Skin of body (tissue), 2 donors: ENCODE results near the gene ASPHD2. TPM values are rescaled to one million over a fixed set of nuclear protein-coding genes. Genes with fewer than 3 reads are reported as not detected.

Experiments used
- DNase-seq: peaks from one replicate; lab custom pipeline; 2025; lab: John Stamatoyannopoulos, UW
- total RNA-seq: library from RNA; depleted of rRNA; stranded (reverse); fragments of >200 nt; gene quantifications from one replicate; pipeline ENCODE4 v1.2.3, GENCODE V29; 2014

Gene ASPHD2
- total RNA-seq, 1 donor from 2014 or later = 0.89 TPM

- DNase-seq = no peak
Measured at GRCh38 chr22:26445577-26446275, 16.7 kb downstream of the ASPHD2 start.

GRCh38 chr22:26446808-26447515 lies 17.9 kb downstream of the ASPHD2 start:
- no peak for DNase-seq

- no peak for DNase-seq
Measured at GRCh38 chr22:26447584-26448329, 18.7 kb downstream of the ASPHD2 start.

DNA sequence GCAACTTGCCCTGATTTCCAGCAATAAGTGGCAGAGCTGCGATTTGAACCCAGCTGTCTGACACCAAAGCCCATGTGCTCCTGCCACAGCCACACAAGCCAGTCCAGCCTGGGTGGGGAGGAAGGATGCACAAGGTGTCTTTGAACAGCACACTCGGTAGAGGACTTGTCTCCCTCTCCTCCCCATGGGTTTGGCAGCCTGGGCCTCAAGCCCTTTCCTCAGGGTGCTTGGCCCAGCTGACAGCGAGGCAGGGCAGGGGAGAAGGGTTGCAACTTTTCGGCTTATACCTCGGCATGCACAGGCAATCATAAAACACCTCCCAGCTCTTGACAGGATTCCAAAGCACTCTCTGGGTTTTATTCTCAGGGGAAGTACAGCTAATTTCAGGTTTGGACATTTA lies 19.3 kb downstream of the ASPHD2 start:
- DNase-seq = no peak

- no peak for DNase-seq
Measured at GRCh38 chr22:26448941-26449340, 19.9 kb downstream of the ASPHD2 start.

- DNase-seq = no peak
Measured at GRCh38 chr22:26450453-26451185, 21.6 kb downstream of the ASPHD2 start.

- no peak for DNase-seq
Measured at GRCh38 chr22:26452236-26453016, 23.4 kb downstream of the ASPHD2 start.

GRCh38 chr22:26453216-26453615 lies 24.2 kb downstream of the ASPHD2 start:
- DNase-seq = no peak

DNA sequence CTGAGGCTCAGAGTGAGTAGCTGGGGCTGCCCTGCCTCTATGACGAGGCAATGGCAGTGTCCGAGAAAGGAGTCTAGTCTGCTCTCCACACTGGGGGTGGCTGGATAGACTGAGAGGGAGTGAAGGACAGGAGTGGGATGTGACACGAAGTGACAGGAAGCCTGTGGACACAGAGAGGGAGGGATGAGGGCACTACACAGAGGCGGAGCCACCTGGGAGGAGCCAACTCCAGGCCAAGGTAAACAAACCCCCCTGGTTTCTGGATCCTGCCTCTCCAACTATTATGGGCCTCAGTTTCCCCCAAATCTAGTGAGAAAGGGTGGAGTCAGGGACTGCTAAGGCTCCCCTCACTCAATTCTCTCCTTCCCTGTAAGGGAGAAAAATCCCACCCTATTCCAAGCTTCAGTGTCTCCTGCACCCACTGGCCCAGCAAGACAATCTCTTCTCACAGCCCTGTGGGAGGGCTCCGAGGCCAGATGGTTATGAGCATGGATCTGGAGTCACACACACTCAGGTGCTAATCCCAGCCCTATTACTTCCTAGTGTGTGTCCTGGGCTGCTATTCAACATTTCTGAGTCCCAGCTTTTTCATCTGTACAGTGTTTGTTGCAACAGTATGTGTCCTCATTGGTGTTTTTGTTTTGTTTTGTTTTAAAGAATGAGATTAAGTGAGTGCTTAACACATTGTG lies 24.9 kb downstream of the ASPHD2 start:
- no peak for DNase-seq

- no peak for DNase-seq
Measured at GRCh38 chr22:26457661-26458272, 28.7 kb downstream of the ASPHD2 start.

- DNase-seq = no peak
Measured at GRCh38 chr22:26460202-26460601, 31.1 kb downstream of the ASPHD2 start.

DNA sequence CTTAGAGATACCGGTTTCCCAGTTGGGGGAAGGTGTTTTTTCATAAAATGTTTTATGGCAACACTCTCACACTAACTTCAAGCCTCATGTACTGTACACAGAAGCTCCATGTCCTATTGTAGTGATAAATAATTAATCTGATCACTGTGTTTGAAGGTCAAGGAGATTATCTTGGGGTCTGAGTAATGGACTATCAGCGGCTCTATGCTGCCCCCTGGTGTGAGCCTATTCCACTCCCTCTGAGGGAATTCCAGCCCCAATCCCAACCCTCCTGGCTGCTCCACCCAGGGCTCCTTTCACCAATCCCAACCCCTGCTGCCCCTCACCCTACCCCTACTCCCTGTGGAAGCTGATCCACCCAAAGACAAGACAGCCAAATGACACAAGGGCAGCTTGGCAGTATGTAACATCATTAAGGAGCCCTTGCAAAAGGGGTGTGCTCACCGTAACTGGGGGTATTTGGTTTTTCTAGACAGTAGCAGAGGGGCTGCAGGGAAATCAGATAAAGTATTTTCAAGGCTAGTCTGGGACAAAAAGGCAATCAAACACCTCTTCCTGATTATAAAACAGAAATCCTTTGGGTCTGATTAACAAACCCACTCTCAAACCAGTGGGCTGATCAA lies 32.2 kb downstream of the ASPHD2 start:
- peak; percentile 17 for DNase-seq

GRCh38 chr22:26462051-26462450 lies 33.0 kb downstream of the ASPHD2 start:
- DNase-seq = no peak

DNA sequence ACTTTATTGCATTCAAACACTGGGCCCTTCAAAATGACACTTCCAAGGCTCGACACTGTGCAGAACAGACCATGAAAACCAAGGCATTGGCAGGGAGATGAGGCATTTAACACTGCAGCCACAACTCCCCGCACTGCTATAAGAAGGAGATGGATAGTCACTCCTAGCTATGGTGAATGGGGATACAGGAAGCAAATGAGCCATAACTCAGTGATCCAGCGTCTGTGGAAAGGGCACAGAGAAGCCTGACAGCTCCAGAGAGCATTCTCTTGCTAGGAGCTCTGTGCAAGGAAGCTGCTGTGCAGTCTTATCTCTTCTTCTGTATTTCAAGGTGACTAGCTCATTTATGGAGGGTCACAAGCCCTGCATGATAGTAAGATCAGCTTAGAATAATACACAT lies 33.6 kb downstream of the ASPHD2 start:
- no peak for DNase-seq

GRCh38 chr22:26463101-26463661 lies 34.1 kb downstream of the ASPHD2 start:
- DNase-seq = no peak

DNA sequence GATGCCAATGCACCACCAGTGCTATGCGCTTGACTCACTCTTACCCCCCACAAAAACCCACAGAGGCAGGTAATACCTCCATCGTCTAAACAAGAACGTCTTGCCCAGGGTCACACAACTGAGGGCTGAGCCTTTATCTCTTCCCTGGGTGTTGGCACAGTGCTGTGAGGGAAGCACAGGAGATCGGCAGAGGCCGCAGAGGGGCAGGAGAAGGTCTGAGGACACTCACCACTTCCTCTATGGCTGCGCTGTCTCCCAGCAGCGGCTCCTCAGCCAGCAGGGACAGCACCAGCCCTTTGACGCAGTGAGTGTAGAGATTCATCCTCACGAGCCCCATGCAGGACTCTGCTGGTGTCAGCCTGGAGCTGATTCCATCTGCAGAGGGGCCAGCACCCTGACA lies 34.6 kb downstream of the ASPHD2 start:
- DNase-seq = no peak

DNA sequence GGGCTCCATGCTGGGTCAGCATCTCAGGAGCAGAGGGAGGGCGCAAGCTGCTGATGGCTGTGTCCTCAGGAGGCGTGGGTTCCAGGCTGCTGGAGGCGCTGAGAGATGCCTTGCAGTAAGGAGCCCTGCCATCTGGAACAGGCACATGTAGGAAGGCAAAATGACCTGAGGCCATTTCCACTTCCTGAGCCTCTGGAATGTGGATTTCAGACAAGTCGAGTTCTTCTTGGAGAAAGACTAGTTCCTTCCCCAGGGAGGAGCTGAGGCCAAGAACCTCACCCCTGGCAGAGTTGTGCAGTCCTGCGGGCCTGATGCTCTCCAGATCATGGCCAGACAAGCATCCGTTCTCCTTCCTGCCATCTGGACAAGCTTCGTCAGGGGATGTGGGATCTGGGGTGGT lies 35.3 kb downstream of the ASPHD2 start:
- DNase-seq = no peak

- no peak for DNase-seq
Measured at GRCh38 chr22:26466196-26466595, 37.1 kb downstream of the ASPHD2 start.

DNA sequence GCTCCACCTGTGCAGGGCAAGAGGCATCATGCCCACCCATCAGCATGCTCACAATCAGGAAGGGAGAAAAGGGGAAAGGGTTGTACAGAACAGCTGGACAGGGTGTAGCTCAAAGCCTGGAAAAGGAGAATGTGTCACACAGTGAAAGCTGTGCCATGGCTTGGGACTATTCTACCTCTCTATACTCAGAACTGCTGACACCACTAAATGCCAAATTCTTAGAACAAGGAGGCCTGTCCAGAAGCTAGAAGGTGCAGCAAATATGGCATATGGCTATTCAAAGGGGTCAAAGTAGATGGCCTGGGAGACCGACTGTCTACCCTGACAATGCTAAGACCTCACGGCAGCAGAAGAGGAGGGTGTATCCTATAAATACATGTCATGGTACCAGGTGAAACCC lies 41.7 kb downstream of the ASPHD2 start:
- no peak for DNase-seq
